ENCODE data around the gene WWTR1. TPM values are rescaled to one million over a fixed set of nuclear protein-coding genes. Genes with fewer than 3 reads are reported as not detected.

Gene WWTR1
- total and polyA plus RNA-seq, 2 of the 8 experiments (the other 6 are each of a cell fraction or from before 2014, with no cell fraction given), result 15.7 to 18.6 TPM

DNA sequence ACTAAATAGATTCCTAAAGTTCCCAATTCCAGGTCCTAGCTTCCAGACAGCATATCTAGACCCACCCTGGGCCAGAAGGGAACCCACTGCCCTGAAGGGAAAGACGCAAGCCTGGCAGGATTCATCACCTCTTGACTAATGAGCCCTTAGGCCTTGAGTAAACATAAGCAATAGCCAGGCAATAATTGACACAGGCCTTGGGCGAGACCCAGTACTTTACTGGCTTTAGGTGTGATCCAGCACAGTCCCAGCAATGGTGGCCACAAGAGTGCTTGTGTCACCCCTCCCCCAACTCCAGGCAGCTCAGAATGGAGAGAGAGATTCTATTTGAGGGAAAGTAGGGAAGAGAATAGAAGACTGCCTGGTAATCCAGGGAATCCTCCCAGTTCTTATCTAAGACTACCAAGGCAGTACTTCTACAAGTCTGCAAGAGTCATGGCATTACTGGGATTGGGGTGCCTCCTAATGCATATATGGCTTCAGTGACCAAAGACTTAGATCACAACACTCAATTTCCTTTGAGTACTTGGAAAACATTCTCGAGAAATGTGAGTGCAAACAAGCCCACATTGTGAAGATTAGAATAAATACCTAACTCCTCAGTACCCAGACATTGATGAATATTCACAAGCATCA, 30.4 kb upstream of the WWTR1 start:
- CTCF ChIA-PET (ENCODE audit: partially characterized antibody), result interaction anchor here (0.6 to 2.8 kb wide), 10 partner anchors 19 to 207 kb away, joined by 3 to 10 read pairs (median 4); no protein-coding TSS in a partner anchor
- no peak overlapping the region for H3K4me2 ChIP-seq (ENCODE audit: insufficient read depth in 1 of 2, low read depth in 2 of 2, low read length in 2 of 2)

More for the DNA sequence above, 30.4 kb upstream of the WWTR1 start:
- Histone ChIP-seq H4K91ac (replicated peaks; ENCODE audit: insufficient read length, low read length) (no peak overlapping the region), H2BK20ac (ENCODE audit: low read length) (no peak overlapping the region), H3K23me2 (ENCODE audit: low read depth, low read length) (no peaks in the 10 kb centered on the region), H2AK5ac (ENCODE audit: low read depth, low read length) (no peak overlapping the region), H3K4me1 (replicated peaks in 1 of 4; ENCODE audit: control insufficient read depth in 3 of 4, insufficient read depth in 4 of 4, low read length in 3 of 4) (no peaks in the 10 kb centered on the region), H2BK120ac (replicated peaks; ENCODE audit: low read depth, low read length) (no peak overlapping the region), H3K23ac (ENCODE audit: insufficient read length) (no peak overlapping the region), H2BK12ac (ENCODE audit: low read depth, low read length) (no peak overlapping the region), H3K9me3 (ENCODE audit: insufficient read depth in 2 of 2, low read depth in 1 of 2, low read length in 1 of 2) (no peaks in the 10 kb centered on the region), H3K4ac (replicated peaks; ENCODE audit: insufficient read length, low read depth, low read length) (no peak overlapping the region), H3K56ac (replicated peaks; ENCODE audit: insufficient read length, low read depth, low read length) (no peak overlapping the region), H3K9ac (replicated peaks in 1 of 4; ENCODE audit: extremely low read depth in 1 of 4, low read depth in 3 of 4, low read length in 3 of 4) (no peak overlapping the region), H3K27me3 (replicated peaks in 1 of 4; ENCODE audit: control insufficient read depth in 3 of 4, extremely low read depth in 1 of 4, insufficient read depth in 3 of 4, low read length in 3 of 4) (no peaks in the 10 kb centered on the region), H3K36me3 (ENCODE audit: control insufficient read depth in 2 of 4, insufficient read depth in 4 of 4, low read length in 3 of 4) (no peaks in the 10 kb centered on the region), H3K79me2 (ENCODE audit: control insufficient read depth in 1 of 2, insufficient read depth in 2 of 2, low read length in 2 of 2) (no peaks in the 10 kb centered on the region), H3K18ac (ENCODE audit: extremely low read depth, low read length) (no peak overlapping the region), H4K20me1 (replicated peaks in 1 of 2; ENCODE audit: control insufficient read depth in 1 of 2, insufficient read depth in 2 of 2, low read length in 2 of 2) (no peaks in the 10 kb centered on the region), H4K8ac (ENCODE audit: extremely low read depth, insufficient read depth, low read length) (no peak overlapping the region), H2AFZ (ENCODE audit: low read length) (no peak overlapping the region; the same call in 1 of the 2 replicates), H3K4me3 (ENCODE audit: extremely low read depth in 1 of 4, insufficient read depth in 2 of 4, low read depth in 3 of 4, low read length in 4 of 4) (no peak overlapping the region), H3K79me1 (ENCODE audit: low read depth, low read length) (no peaks in the 10 kb centered on the region), H2BK5ac (ENCODE audit: low read depth, low read length) (no peak overlapping the region), H2BK15ac (ENCODE audit: low read length) (no peak overlapping the region), H3K14ac (ENCODE audit: insufficient read length) (no peak overlapping the region), H4K5ac (ENCODE audit: insufficient read length, low read depth, low read length) (no peak overlapping the region), H3K27ac (ENCODE audit: low read depth, low read length) (no peak overlapping the region)
- no peak for TF ChIP-seq FOSL1 (IDR thresholded peaks at IDR 0.05; ENCODE audit: insufficient read depth, low read depth, low read length)
- TF ChIP-seq, protein P1, sequence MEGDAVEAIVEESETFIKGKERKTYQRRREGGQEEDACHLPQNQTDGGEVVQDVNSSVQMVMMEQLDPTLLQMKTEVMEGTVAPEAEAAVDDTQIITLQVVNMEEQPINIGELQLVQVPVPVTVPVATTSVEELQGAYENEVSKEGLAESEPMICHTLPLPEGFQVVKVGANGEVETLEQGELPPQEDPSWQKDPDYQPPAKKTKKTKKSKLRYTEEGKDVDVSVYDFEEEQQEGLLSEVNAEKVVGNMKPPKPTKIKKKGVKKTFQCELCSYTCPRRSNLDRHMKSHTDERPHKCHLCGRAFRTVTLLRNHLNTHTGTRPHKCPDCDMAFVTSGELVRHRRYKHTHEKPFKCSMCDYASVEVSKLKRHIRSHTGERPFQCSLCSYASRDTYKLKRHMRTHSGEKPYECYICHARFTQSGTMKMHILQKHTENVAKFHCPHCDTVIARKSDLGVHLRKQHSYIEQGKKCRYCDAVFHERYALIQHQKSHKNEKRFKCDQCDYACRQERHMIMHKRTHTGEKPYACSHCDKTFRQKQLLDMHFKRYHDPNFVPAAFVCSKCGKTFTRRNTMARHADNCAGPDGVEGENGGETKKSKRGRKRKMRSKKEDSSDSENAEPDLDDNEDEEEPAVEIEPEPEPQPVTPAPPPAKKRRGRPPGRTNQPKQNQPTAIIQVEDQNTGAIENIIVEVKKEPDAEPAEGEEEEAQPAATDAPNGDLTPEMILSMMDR (IDR thresholded peaks at IDR 0.05; ENCODE audit: control extremely low read depth in 1 of 3, insufficient read depth in 1 of 3, low read depth in 1 of 3, low read length in 3 of 3), result peak in 2 of 3 experiments; percentile 9 to 22; a peak in 2 of 4 replicates
- TF ChIP-seq TAF1 (IDR thresholded peaks at IDR 0.05; ENCODE audit: low read depth, low read length), result no peak
- peak; percentile 49 to 56 for TF ChIP-seq RAD21 (IDR thresholded peaks at IDR 0.05 in 1 of 2, conservative IDR thresholded peaks at IDR 0.05 in 1 of 2; ENCODE audit: low read depth in 2 of 2, low read length in 2 of 2)
- TF ChIP-seq SP4 (IDR thresholded peaks at IDR 0.05; ENCODE audit: low read length), result no peak
- TF ChIP-seq CTBP2 (IDR thresholded peaks at IDR 0.05; ENCODE audit: borderline replicate concordance, insufficient read depth, insufficient read length, low read length), result no peak
- no peak for TF ChIP-seq ZNF274 (IDR thresholded peaks at IDR 0.05; ENCODE audit: borderline replicate concordance, extremely low read depth, low read length)
- TF ChIP-seq CEBPB (IDR thresholded peaks at IDR 0.05; ENCODE audit: low read depth, low read length), result no peak
- 90% methylated on average over 3 of the region's 3 CpGs; no CpG with 5 or more reads in 1 of the 2 experiments for WGBS, 2 experiments (ENCODE audit: extremely low coverage in 1 of 2, insufficient coverage in 1 of 2, insufficient read length in 1 of 2, insufficient replicate concordance in 2 of 2, low coverage in 1 of 2, low lambda C conversion rate in 2 of 2, missing lambda C conversion rate in 1 of 2)
- DNase-seq (ENCODE audit: low read depth in 1 of 2, low spot score in 2 of 2) (no peak), FAIRE-seq (no peak)
- POLR2A ChIA-PET (ENCODE audit: partially characterized antibody), result interaction anchor here (1.4 kb wide), 1 partner anchor 16 kb away, joined by 3 read pairs; no protein-coding TSS in a partner anchor
